Adrenal gland (tissue), 12 donors: ENCODE data around the gene TET2. TPM values are rescaled to one million over a fixed set of nuclear protein-coding genes. Genes with fewer than 3 reads are reported as not detected.

Experiments
- DNase-seq, 7 donors: peaks; one replicate each; pipeline ENCODE4 v3.0.0-alpha.2; 2019 to 2020
- H3K27ac ChIP-seq, 5 donors: fragments of 200-600 bp; sonication (generic) in 4 of 5; 1 replicate in 3 of 5; 2 replicates in 2 of 5; pipeline versions ENCODE4 v1.5.1 to v1.8.0; 2016 to 2020; ENCODE audit warnings: mild to moderate bottlenecking in 1 of 5
- H3K27me3 ChIP-seq: fragments of 200-600 bp; 2 replicates; pipeline ENCODE4 v1.8.0; 2021
- H3K36me3 ChIP-seq, 2 donors: fragments of 200-600 bp; replicated peaks in 1 of 2; 1 replicate in 1 of 2; 2 replicates in 1 of 2; pipeline versions ENCODE4 v1.5.1 to v1.8.0; 2018 to 2022
- H3K4me1 ChIP-seq, 2 donors: fragments of 200-600 bp; replicated peaks in 1 of 2; 1 replicate in 1 of 2; 2 replicates in 1 of 2; pipeline versions ENCODE4 v1.5.1 to v1.8.0; 2018 to 2021
- H3K4me3 ChIP-seq, 4 donors: fragments of 200-600 bp; sonication (generic) in 3 of 4; one replicate each; pipeline ENCODE4 v1.5.1; 2016 to 2018
- H3K9me3 ChIP-seq, 3 donors: fragments of 200-600 bp; sonication (generic) in 1 of 3; replicated peaks in 1 of 3; 1 replicate in 2 of 3; 2 replicates in 1 of 3; pipeline versions ENCODE4 v1.5.1 to v1.8.0; 2016 to 2021
- CTCF ChIP-seq, 6 experiments: fragments of 450-650 bp in 4 of 6; fragments of 200-600 bp in 2 of 6; sonication (generic) in 1 of 6; IDR thresholded peaks; 1 replicate in 5 of 6; 2 replicates in 1 of 6; pipeline versions ENCODE4 v1.5.1 to v1.8.0; 2016 to 2021; ENCODE audit warnings: antibody characterized with exemption in 6 of 6, mild to moderate bottlenecking in 2 of 6, moderate library complexity in 1 of 6
- POLR2A ChIP-seq, 2 donors: fragments of 450-650 bp; IDR thresholded peaks; one replicate each; pipeline ENCODE4 v1.6.1; 2017; ENCODE audit warnings: antibody characterized with exemption in 2 of 2, mild to moderate bottlenecking in 2 of 2, moderate library complexity in 1 of 2
- WGBS, 4 donors: extraction: QIAGEN DNeasy Blood & Tissue Kit in 2 of 4; methylation state at CpG; one replicate each; pipeline versions ENCODE4 v1.1.5 to v1.1.7; 2013 to 2017; 5-methylcytosine and 5-hydroxymethylcytosine counted together
- intact Hi-C, 2 donors: fragments of 100-400 bp; cut with DNase I; formaldehyde crosslinking; loops; one replicate each; pipeline versions ENCODE4 v1.14.1 to v1.15.0; 2022 to 2023
- polyA plus RNA-seq, 3 donors: library from polyadenylated mRNA; stranded (reverse); fragments of 200-250 nt in 2 of 3; fragments of 350-450 nt in 1 of 3; fragmentation: Illumina TruSeq in 1 of 3; extraction: RNeasy Lipid Tissue Mini Kit (QIAGEN cat#74804) in 1 of 3; gene quantifications; one replicate each; pipeline ENCODE4 v1.2.3, GENCODE V29; 2013 to 2014
- total RNA-seq, 9 donors: library from RNA; depleted of rRNA in 4 of 9; stranded (reverse); fragments of >200 nt in 4 of 9; fragments of 120-200 nt in 1 of 9; fragmentation: NEBNext Ultra II Directional in 1 of 9; extraction: Animal tissue kit (Norgen Biotek cat#: 25700) in 1 of 9; gene quantifications; one replicate each; pipeline versions ENCODE4 v1.1.0 to v1.2.4, GENCODE V29; 2013 to 2023
- donor health status: healthy with polysubstance abuse.
- donor health status: Bipolar disorder and iron deficiency.
- donor health status: DM: yes; HTN: yes; CAD: no.
- donor health status: DM: no; HTN: no; CAD: no.
- donor health status: DM: no; HTN: no; CAD: no.
- donor health status: DM: yes; HTN: yes; CAD: no.

Gene TET2
- total and polyA plus RNA-seq, 12 donors: 3.7 to 26.1 (median 14.6) TPM

- 66 to 78% (median 74%) methylated on average over 5 of the region's 5 CpGs for WGBS, 4 donors
- H3K9me3 ChIP-seq: no peaks in the 10 kb centered on the region
- no peak for DNase-seq
- no peak overlapping the region for H3K4me3 ChIP-seq
- no peak overlapping the region for H3K27ac ChIP-seq
- no peaks in the 10 kb centered on the region for H3K27me3 ChIP-seq
- H3K36me3 ChIP-seq: no peaks in the 10 kb centered on the region
- no peaks in the 10 kb centered on the region for H3K4me1 ChIP-seq
- no peak for TF ChIP-seq CTCF (IDR thresholded peaks at IDR 0.05)
- intact Hi-C loops: no loop called here
Observed at GRCh38 chr4:105306158-105306781, 159.6 kb downstream of the TET2 start.

- Histone ChIP-seq H3K36me3 (no peaks in the 10 kb centered on the region), H3K9me3 (no peaks in the 10 kb centered on the region), H3K27me3 (no peaks in the 10 kb centered on the region), H3K27ac (no peak overlapping the region), H3K4me3 (no peak overlapping the region), H3K4me1 (no peaks in the 10 kb centered on the region)
- intact Hi-C loops: no loop called here
- 84 to 95% (median 86%) methylated on average over 3 of the region's 3 CpGs for WGBS, 4 donors
- DNase-seq: no peak
- TF ChIP-seq POLR2A (IDR thresholded peaks at IDR 0.05) (no peak), CTCF (IDR thresholded peaks at IDR 0.05) (no peak)
Observed at GRCh38 chr4:105306820-105307219, 160.1 kb downstream of the TET2 start.

GRCh38 chr4:105318486-105318885, 171.8 kb downstream of the TET2 start:
- DNase-seq: no peak
- TF ChIP-seq POLR2A (IDR thresholded peaks at IDR 0.05): no peak
- no peak for TF ChIP-seq CTCF (IDR thresholded peaks at IDR 0.05)
- Histone ChIP-seq H3K4me1 (no peaks in the 10 kb centered on the region), H3K27ac (no peak overlapping the region), H3K27me3 (no peaks in the 10 kb centered on the region), H3K4me3 (no peak overlapping the region), H3K36me3 (no peaks in the 10 kb centered on the region), H3K9me3 (no peaks in the 10 kb centered on the region)
- intact Hi-C loops: no loop called here
- WGBS, 4 donors: 88 to 93% (median 89%) methylated on average over 1 of the region's 1 CpG

GRCh38 chr4:105327222-105327621, 180.5 kb downstream of the TET2 start:
- no peaks in the 10 kb centered on the region for H3K9me3 ChIP-seq
- no peak for DNase-seq
- WGBS, 4 donors: 77 to 88% (median 85%) methylated on average over 2 of the region's 2 CpGs

More at GRCh38 chr4:105327222-105327621, 180.5 kb downstream of the TET2 start:
- intact Hi-C loops: no loop called here
- Histone ChIP-seq H3K4me1 (no peaks in the 10 kb centered on the region), H3K27ac (no peak overlapping the region), H3K4me3 (no peak overlapping the region), H3K36me3 (no peaks in the 10 kb centered on the region), H3K27me3 (no peaks in the 10 kb centered on the region)
- TF ChIP-seq CTCF (IDR thresholded peaks at IDR 0.05) (no peak), POLR2A (IDR thresholded peaks at IDR 0.05) (no peak)
